ENCODE measurements around the gene GALNS.

DNA sequence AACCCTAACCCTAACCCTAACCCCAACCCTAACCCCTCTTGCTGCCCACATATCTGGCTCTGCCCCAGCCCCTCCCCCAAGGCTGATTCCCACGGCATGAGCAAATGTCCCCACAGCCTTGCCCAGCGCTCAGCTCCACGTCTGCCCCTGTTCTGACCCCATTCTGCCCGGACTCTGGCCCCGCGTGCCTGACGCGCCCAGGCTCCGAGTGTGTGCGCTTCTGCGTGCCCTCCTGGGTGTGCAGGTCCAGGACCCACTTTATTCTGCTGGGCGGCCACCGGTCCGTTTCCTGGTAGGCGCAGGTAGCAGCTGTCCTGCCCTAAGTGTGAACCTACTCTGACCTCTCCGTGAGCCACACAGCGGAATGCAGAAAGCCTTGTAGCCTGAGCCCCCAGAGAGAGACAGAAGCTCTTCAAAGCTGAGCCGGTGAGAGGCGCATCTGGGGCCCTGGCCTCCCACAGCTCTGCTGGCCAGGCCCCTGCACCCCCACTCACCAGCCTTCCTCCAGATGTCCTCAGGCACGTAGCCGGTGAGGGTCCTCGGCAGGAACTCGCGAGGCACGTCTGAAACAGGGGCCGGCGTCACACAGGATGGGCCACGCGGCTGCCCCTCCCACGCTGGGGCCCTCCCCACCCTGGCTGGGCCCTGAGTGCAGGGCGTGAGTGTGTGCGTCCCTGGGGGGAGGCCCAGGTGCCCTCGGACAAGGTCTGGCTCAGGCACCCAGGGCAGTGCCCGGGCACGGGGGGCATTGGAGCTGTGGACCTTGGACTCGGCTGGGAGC is 23.7 kb upstream of the GALNS start:
- TF ChIP-seq, protein P1, sequence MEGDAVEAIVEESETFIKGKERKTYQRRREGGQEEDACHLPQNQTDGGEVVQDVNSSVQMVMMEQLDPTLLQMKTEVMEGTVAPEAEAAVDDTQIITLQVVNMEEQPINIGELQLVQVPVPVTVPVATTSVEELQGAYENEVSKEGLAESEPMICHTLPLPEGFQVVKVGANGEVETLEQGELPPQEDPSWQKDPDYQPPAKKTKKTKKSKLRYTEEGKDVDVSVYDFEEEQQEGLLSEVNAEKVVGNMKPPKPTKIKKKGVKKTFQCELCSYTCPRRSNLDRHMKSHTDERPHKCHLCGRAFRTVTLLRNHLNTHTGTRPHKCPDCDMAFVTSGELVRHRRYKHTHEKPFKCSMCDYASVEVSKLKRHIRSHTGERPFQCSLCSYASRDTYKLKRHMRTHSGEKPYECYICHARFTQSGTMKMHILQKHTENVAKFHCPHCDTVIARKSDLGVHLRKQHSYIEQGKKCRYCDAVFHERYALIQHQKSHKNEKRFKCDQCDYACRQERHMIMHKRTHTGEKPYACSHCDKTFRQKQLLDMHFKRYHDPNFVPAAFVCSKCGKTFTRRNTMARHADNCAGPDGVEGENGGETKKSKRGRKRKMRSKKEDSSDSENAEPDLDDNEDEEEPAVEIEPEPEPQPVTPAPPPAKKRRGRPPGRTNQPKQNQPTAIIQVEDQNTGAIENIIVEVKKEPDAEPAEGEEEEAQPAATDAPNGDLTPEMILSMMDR (IDR thresholded peaks at IDR 0.05) = no peak
- TF ChIP-seq POLR2A (IDR thresholded peaks at IDR 0.05) = no peak

Measured in heart left ventricle (tissue), 13 donors.